ENCODE measurements around the gene FARSA. TPM values are rescaled to one million over a fixed set of nuclear protein-coding genes. Genes with fewer than 3 reads are reported as not detected.
A peak's percentile ranks its signal among the peaks of the same experiment; 100 is the strongest.

The FARSA gene
- total RNA-seq, 4 donors from 2014 or later, result 22.7 to 44.7 (median 32.2) TPM

DNA sequence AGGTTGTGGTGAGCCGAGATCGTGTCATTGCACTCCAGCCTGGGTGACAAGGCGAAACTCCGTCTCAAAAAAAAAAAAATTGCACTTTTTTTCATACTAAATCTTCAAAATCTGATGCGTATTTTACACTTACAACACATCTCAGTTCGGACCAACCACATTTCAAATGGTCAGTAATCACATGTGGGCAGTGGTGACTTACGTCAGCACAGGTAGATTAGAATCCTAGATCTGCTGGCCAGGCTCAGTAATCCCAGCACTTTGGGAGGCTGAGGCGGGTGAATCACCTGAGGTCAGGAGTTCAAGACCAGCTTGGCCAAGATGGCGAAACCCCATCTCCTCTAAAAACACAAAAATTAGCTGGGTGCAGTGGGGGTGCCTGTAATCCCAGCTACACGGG lies 1.6 kb upstream of the FARSA start:
- no peak for TF ChIP-seq EP300 (IDR thresholded peaks at IDR 0.05)
- no peak for TF ChIP-seq POLR2A (IDR thresholded peaks at IDR 0.05)
- TF ChIP-seq, protein P1, sequence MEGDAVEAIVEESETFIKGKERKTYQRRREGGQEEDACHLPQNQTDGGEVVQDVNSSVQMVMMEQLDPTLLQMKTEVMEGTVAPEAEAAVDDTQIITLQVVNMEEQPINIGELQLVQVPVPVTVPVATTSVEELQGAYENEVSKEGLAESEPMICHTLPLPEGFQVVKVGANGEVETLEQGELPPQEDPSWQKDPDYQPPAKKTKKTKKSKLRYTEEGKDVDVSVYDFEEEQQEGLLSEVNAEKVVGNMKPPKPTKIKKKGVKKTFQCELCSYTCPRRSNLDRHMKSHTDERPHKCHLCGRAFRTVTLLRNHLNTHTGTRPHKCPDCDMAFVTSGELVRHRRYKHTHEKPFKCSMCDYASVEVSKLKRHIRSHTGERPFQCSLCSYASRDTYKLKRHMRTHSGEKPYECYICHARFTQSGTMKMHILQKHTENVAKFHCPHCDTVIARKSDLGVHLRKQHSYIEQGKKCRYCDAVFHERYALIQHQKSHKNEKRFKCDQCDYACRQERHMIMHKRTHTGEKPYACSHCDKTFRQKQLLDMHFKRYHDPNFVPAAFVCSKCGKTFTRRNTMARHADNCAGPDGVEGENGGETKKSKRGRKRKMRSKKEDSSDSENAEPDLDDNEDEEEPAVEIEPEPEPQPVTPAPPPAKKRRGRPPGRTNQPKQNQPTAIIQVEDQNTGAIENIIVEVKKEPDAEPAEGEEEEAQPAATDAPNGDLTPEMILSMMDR (IDR thresholded peaks at IDR 0.05), result no peak
- H3K27me3 ChIP-seq, result no peaks in the 10 kb centered on the region
- no peak overlapping the region for H3K4me3 ChIP-seq
- no peaks in the 10 kb centered on the region for H3K9me3 ChIP-seq
- H3K4me1 ChIP-seq, result peaks cover 0 to 42% (median 21%) of the 10 kb centered on the region in 4 donors
- 88 to 89% methylated on average over 10 of the region's 10 CpGs for WGBS, 2 donors
- no peak for DNase-seq (ENCODE audit: low spot score in 2 of 2)
- peaks cover 0 to 8% (median 2%) of the 10 kb centered on the region in 3 donors for H3K36me3 ChIP-seq
- no peak overlapping the region for H3K27ac ChIP-seq

GRCh38 chr19:12932392-12933286 lies 872 bp downstream of the FARSA start:
- 28 to 29% methylated on average over 16 of the region's 16 CpGs for whole genome bisulfite sequencing, 2 donors
- Histone ChIP-seq H3K27me3 (no peaks in the 10 kb centered on the region), H3K4me3 (peak overlapping the region; percentile 84 to 98 (median 90)), H3K9me3 (no peaks in the 10 kb centered on the region), H3K36me3 (peaks cover 0 to 30% (median 15%) of the 10 kb centered on the region in 3 donors), H3K27ac (peak overlapping the region in 3 of 4 donors; percentile 85 to 91 (median 85)), H3K4me1 (peaks cover 0 to 27% (median 12%) of the 10 kb centered on the region in 4 donors)
- TF ChIP-seq EP300 (IDR thresholded peaks at IDR 0.05) (no peak), POLR2A (IDR thresholded peaks at IDR 0.05) (no peak)
- TF ChIP-seq, protein P1 (IDR thresholded peaks at IDR 0.05), result no peak
- DNase-seq (ENCODE audit: low spot score in 2 of 2), result no peak

DNA sequence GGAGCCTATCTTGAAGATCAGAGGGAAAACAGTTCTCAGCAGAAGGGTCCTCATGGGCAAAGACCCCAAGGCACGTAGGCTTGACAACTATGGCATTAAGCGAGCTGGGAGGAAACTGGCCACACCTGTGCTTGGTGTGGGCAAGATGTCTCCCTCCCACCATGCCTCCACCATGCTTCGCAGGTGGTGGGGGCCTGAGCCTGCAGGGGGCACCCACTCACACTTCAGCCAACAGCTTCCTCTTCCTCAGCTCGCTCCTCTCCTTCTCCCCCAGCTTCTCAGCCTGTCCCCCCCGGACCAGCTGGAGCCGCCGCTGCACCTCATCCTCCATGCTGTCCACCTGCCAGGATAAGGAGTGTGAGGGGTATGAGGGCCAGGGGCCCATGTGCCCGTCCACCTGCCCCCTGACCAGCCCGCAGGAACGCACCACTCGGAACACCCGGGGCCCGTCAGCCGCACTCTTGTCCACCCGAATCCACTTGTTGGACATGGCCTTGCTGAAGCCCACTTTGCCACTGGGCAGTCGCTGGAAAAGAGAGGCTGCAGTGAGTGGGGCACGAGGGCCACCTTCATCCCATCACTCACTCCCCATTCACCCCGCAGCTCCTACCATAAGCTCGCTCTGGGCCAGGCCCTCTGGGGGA lies 3.4 kb downstream of the FARSA start:
- TF ChIP-seq, protein P1 (IDR thresholded peaks at IDR 0.05), result no peak
- no peak for TF ChIP-seq EP300 (IDR thresholded peaks at IDR 0.05)
- no peak for TF ChIP-seq POLR2A (IDR thresholded peaks at IDR 0.05)
- Histone ChIP-seq H3K4me1 (peaks cover 0 to 21% (median 10%) of the 10 kb centered on the region in 4 donors), H3K27ac (no peak overlapping the region), H3K9me3 (no peaks in the 10 kb centered on the region), H3K4me3 (no peak overlapping the region), H3K36me3 (peaks cover 0 to 55% (median 29%) of the 10 kb centered on the region in 3 donors), H3K27me3 (no peaks in the 10 kb centered on the region)
- no peak for DNase-seq (ENCODE audit: low spot score in 2 of 2)
- WGBS, 2 donors, result 89 to 91% methylated on average over 13 to 17 of the region's 19 CpGs

DNA sequence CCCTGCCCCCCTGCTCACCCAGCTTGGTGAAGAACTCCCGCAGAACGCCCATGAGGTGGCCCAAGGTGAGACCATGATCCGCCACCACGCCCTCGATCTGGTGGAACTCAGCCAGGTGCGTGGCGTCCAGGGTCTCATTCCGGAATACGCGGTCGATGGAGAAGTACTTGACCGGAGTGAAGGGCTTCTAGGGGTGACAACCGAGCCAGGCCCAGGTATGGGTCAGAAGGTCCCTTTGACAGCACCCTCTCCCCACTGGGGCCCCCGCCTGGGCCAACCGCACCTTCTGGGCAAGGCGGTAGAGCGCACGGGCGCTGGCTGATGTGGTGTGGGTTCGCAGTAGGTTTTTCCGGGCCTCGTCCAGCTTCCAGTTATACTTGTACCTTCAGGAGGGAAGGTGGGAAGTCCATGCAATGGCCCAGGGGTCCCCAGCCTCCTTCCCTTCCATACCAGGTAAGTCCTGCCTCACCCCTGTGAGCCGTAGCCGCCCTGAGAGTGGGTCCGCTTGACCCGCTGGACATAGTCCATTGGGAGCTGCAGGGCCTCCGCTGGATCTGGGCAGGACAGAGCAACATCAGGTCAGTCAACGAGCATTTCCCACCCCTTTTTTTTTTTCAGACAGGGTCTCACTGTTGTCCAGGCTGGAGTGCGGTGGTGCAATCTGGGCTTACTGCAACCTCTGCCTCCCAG lies 8.7 kb downstream of the FARSA start:
- no peaks in the 10 kb centered on the region for H3K4me1 ChIP-seq
- WGBS, 2 donors, result 94 to 95% methylated on average over 29 of the region's 29 CpGs
- H3K36me3 ChIP-seq, result peaks cover 0 to 77% (median 49%) of the 10 kb centered on the region in 3 donors
- TF ChIP-seq, protein P1 (IDR thresholded peaks at IDR 0.05), result no peak
- TF ChIP-seq POLR2A (IDR thresholded peaks at IDR 0.05) (no peak), EP300 (IDR thresholded peaks at IDR 0.05) (no peak)
- no peak overlapping the region for H3K4me3 ChIP-seq
- DNase-seq (ENCODE audit: low spot score in 2 of 2), result no peak
- H3K27ac ChIP-seq, result no peak overlapping the region
- no peaks in the 10 kb centered on the region for H3K27me3 ChIP-seq
- no peaks in the 10 kb centered on the region for H3K9me3 ChIP-seq
